RWPE1 (cell line): ENCODE results near the gene CARM1.
"Not testable (repeated sequence)": the region's sequence is repeated elsewhere in the genome, so short reads cannot be mapped to it uniquely, and the experiment has no call there.

Experiments
- CTCF ChIA-PET: fragments of 350-600 bp; sonication (Branson Sonifier 250); formaldehyde crosslinking; extraction: SDS; loops from one replicate; lab custom pipeline; 2021; lab: Yijun Ruan, JAX
- POLR2A ChIA-PET: fragments of 400-600 bp; formaldehyde crosslinking; extraction: SDS; loops from one replicate; lab custom pipeline; 2020; ENCODE audit warnings: antibody characterized with exemption; ENCODE audit not compliant: low non-redundant PET; lab: Yijun Ruan, JAX
- DNase-seq: peaks from one replicate; pipeline ENCODE4 v3.0.0; 2012; ENCODE audit warnings: low spot score
- H3K27ac ChIP-seq: fragments of 450-650 bp; 2 replicates; pipeline ENCODE4 v1.5.1; 2017
- CTCF ChIP-seq: fragments of 450-650 bp; conservative IDR thresholded peaks from 2 replicates; pipeline ENCODE4 v1.5.1; 2017; ENCODE audit warnings: low read depth, mild to moderate bottlenecking

CARM1 gene

GRCh38 chr19:10835754-10836478, 35.4 kb upstream of the CARM1 start, which contains the start of gene TMED1:
Gene TMED1, minus strand, starts transcription at chr19:10836212. Its CDS starts 21 bp downstream, at chr19:10836191.
- TF ChIP-seq CTCF = no peak
- peak within 1 kb of the TSS; percentile 95 for H3K27ac ChIP-seq

GRCh38 chr19:10836479-10837330, 34.6 kb upstream of the CARM1 start:
- ChIA-PET POLR2A (interaction anchor here (0.7 kb wide), 3 partner anchors 28 to 547 kb away, joined by 3 to 6 read pairs (median 4); partner anchors contain the start of gene ICAM5), CTCF (interaction anchor here (0.9 to 2.1 kb wide), 2 partner anchors 19 to 28 kb away, joined by 3 to 8 read pairs; no protein-coding TSS in a partner anchor)
- no peak for TF ChIP-seq CTCF
- peak; percentile 80 for DNase-seq
- H3K27ac ChIP-seq = peak overlapping the region; percentile 95

More at GRCh38 chr19:10835754-10836478, 35.4 kb upstream of the CARM1 start, which contains the start of gene TMED1:
- CTCF ChIA-PET = interaction anchor here (0.9 to 2.1 kb wide), 2 partner anchors 19 to 28 kb away, joined by 3 to 8 read pairs; no protein-coding TSS in a partner anchor
- DNase-seq = peak; percentile 93
- POLR2A ChIA-PET = interaction anchor here (0.7 kb wide), 1 partner anchor 546 kb away, joined by 3 read pairs; the partner anchor contains the start of gene ICAM5

GRCh38 chr19:10837649-10838048, 33.7 kb upstream of the CARM1 start:
- not testable (repeated sequence) for DNase-seq

GRCh38 chr19:10838377-10838776, 33.0 kb upstream of the CARM1 start:
- CTCF ChIA-PET = interaction anchor here (1.3 kb wide), 1 partner anchor 26 kb away, joined by 3 read pairs; no protein-coding TSS in a partner anchor
- no peak overlapping the region for H3K27ac ChIP-seq
- TF ChIP-seq CTCF = no peak
- DNase-seq = no peak
- POLR2A ChIA-PET = no interaction called here

More at GRCh38 chr19:10837649-10838048, 33.7 kb upstream of the CARM1 start:
- CTCF ChIA-PET, POLR2A ChIA-PET, H3K27ac ChIP-seq: not testable (repeated sequence)

- no peak overlapping the region for H3K27ac ChIP-seq
- TF ChIP-seq CTCF = no peak
- POLR2A ChIA-PET = no interaction called here
- no peak for DNase-seq
- CTCF ChIA-PET = interaction anchor here (1.3 kb wide), 1 partner anchor 25 kb away, joined by 3 read pairs; no protein-coding TSS in a partner anchor
Observed at GRCh38 chr19:10839114-10840050, 32.0 kb upstream of the CARM1 start.

GRCh38 chr19:10842788-10843187, 28.6 kb upstream of the CARM1 start:
- POLR2A ChIA-PET = no interaction called here
- no peak for TF ChIP-seq CTCF
- CTCF ChIA-PET = interaction anchor here (0.7 to 1.5 kb wide), 2 partner anchors 22 to 141 kb away, joined by 4 to 7 read pairs; no protein-coding TSS in a partner anchor
- DNase-seq = no peak
- no peak overlapping the region for H3K27ac ChIP-seq
